GM23338 (cell line): Measurements from ENCODE around the gene GALNT6. TPM values are rescaled to one million over a fixed set of nuclear protein-coding genes. Genes with fewer than 3 reads are reported as not detected.

Experiments used
- ATAC-seq: fragments of 200-7000 bp; cut with Tn5 transposase; 3 replicates; pipeline ENCODE4 v1.9.1; 2020
- DNase-seq: peaks from one replicate; pipeline ENCODE4 v3.0.0-alpha.2; 2015; ENCODE audit warnings: low spot score
- H2AFZ ChIP-seq: fragments of 200-600 bp; sonication (generic); 2 replicates; pipeline ENCODE4 v1.8.0; 2016; ENCODE audit warnings: antibody characterized with exemption, mild to moderate bottlenecking, moderate library complexity
- H3F3A ChIP-seq: fragments of 200-600 bp; sonication (generic); replicated peaks from 2 replicates; pipeline ENCODE4 v1.8.0; 2017; ENCODE audit warnings: antibody characterized with exemption, mixed run types, low read depth
- H3K27ac ChIP-seq: fragments of 200-600 bp; sonication (generic); 2 replicates; pipeline ENCODE4 v1.6.1; 2016; ENCODE audit warnings: low read depth
- H3K27me3 ChIP-seq: fragments of 200-600 bp; sonication (generic); 2 replicates; pipeline ENCODE4 v1.8.0; 2016; ENCODE audit warnings: mild to moderate bottlenecking, mixed run types, moderate library complexity; ENCODE audit not compliant: insufficient read depth
- H3K36me3 ChIP-seq: fragments of 200-600 bp; sonication (generic); 2 replicates; pipeline ENCODE4 v1.8.0; 2016; ENCODE audit warnings: mild to moderate bottlenecking; ENCODE audit not compliant: insufficient read depth
- H3K4me1 ChIP-seq: fragments of 200-600 bp; sonication (generic); 2 replicates; pipeline ENCODE4 v1.8.0; 2016; ENCODE audit warnings: mild to moderate bottlenecking, moderate library complexity; ENCODE audit not compliant: insufficient read depth
- H3K4me2 ChIP-seq: fragments of 200-600 bp; sonication (generic); 2 replicates; pipeline ENCODE4 v1.7.1; 2017; ENCODE audit warnings: mixed run types
- H3K4me3 ChIP-seq: fragments of 200-600 bp; sonication (generic); 2 replicates; pipeline ENCODE4 v1.6.1; 2016; ENCODE audit warnings: mixed run types
- H3K79me2 ChIP-seq: fragments of 200-600 bp; sonication (generic); replicated peaks from 2 replicates; pipeline ENCODE4 v1.8.0; 2017; ENCODE audit warnings: mild to moderate bottlenecking; ENCODE audit not compliant: insufficient read depth
- H3K9me2 ChIP-seq: fragments of 200-600 bp; sonication (generic); 2 replicates; pipeline ENCODE4 v1.8.0; 2017; ENCODE audit not compliant: insufficient read depth
- H4K20me1 ChIP-seq: fragments of 200-600 bp; sonication (generic); replicated peaks from 2 replicates; pipeline ENCODE4 v1.8.0; 2017; ENCODE audit warnings: mild to moderate bottlenecking; ENCODE audit not compliant: insufficient read depth
- H3K27ac Mint-ChIP-seq: 2 replicates; pipeline ENCODE4 v1.8.0; 2020; ENCODE audit warnings: inconsistent platforms, mild to moderate bottlenecking, moderate library complexity, mixed read lengths
- H3K27me3 Mint-ChIP-seq: 3 replicates; pipeline ENCODE4 v1.8.0; 2022; ENCODE audit warnings: low read depth, mild to moderate bottlenecking, moderate library complexity, mixed read lengths, inconsistent platforms; ENCODE audit not compliant: insufficient read depth, poor library complexity
- H3K36me3 Mint-ChIP-seq: 3 replicates; pipeline ENCODE4 v1.8.0; 2021; ENCODE audit warnings: low read depth, mild to moderate bottlenecking, inconsistent platforms, moderate library complexity, mixed read lengths
- H3K4me1 Mint-ChIP-seq: 3 replicates; pipeline ENCODE4 v1.8.0; 2020; ENCODE audit warnings: mild to moderate bottlenecking, inconsistent platforms, mixed read lengths
- H3K4me3 Mint-ChIP-seq: 3 replicates; pipeline ENCODE4 v1.8.0; 2021; ENCODE audit warnings: moderate library complexity, mild to moderate bottlenecking, inconsistent platforms, mixed read lengths
- H3K9me3 Mint-ChIP-seq: 3 replicates; pipeline ENCODE4 v1.8.0; 2020; ENCODE audit warnings: moderate library complexity, mild to moderate bottlenecking, inconsistent platforms, mixed read lengths
- CTCF ChIP-seq, 2 experiments: fragments of 200-600 bp in 1 of 2; sonication (generic) in 1 of 2; conservative IDR thresholded peaks; 2 replicates each; pipeline versions ENCODE4 v1.5.1 to v1.6.1; 2016 to 2017; ENCODE audit warnings: antibody characterized with exemption in 2 of 2, low read depth in 2 of 2, mild to moderate bottlenecking in 2 of 2, moderate library complexity in 1 of 2
- EZH2 ChIP-seq: fragments of 200-600 bp; sonication (generic); IDR thresholded peaks from one replicate; pipeline ENCODE4 v1.8.0; 2017; ENCODE audit warnings: antibody characterized with exemption, mild to moderate bottlenecking, low read depth; ENCODE audit not compliant: unreplicated experiment
- POLR2AphosphoS5 ChIP-seq: IDR thresholded peaks from 2 replicates; pipeline ENCODE4 v1.6.1; 2016; ENCODE audit warnings: antibody characterized with exemption, low read depth
- REST ChIP-seq: IDR thresholded peaks from one replicate; pipeline ENCODE4 v1.6.1; 2018; ENCODE audit warnings: antibody characterized with exemption; ENCODE audit not compliant: unreplicated experiment
- STAT1 ChIP-seq: IDR thresholded peaks from one replicate; pipeline ENCODE4 v1.6.1; 2016; ENCODE audit warnings: antibody characterized with exemption; ENCODE audit not compliant: unreplicated experiment
- ZNF114 ChIP-seq: fragments of 250-450 bp; sonication (Bioruptor Pico); IDR thresholded peaks from 2 replicates; pipeline ENCODE4 v1.5.0; 2020; ENCODE audit warnings: mild to moderate bottlenecking, moderate library complexity
- ZNF331 ChIP-seq: fragments of 250-450 bp; sonication (Bioruptor Pico); IDR thresholded peaks from 2 replicates; pipeline ENCODE4 v1.5.0; 2020; ENCODE audit warnings: low read depth, mild to moderate bottlenecking, moderate library complexity
- ZNF462 ChIP-seq: fragments of 250-450 bp; sonication (Bioruptor Pico); IDR thresholded peaks from 2 replicates; pipeline ENCODE4 v1.5.0; 2020; ENCODE audit warnings: mild to moderate bottlenecking, moderate library complexity
- polyA plus RNA-seq: library from polyadenylated mRNA; unstranded; fragments of >200 nt; fragmentation: Nextera tagmentation; extraction: Ambion mirVana; gene quantifications from 2 replicates; pipeline ENCODE4 v1.2.1, GENCODE V29; 2016
- total RNA-seq: library from RNA; depleted of rRNA; stranded (reverse); fragments of >200 nt; shearing (Covaris generic); gene quantifications from 2 replicates; pipeline ENCODE4 v1.2.3, GENCODE V29; 2014

Gene GALNT6
- total and polyA plus RNA-seq, 2 experiments from 2014 or later = 8.1 to 18.6 TPM

GRCh38 chr12:51404627-51405026, 13.4 kb upstream of the GALNT6 start (continued):
- TF ChIP-seq EZH2 (no peak), ZNF331 (CRISPR knock-in tag) (no peak), ZNF114 (CRISPR knock-in tag) (no peak), STAT1 (no peak), CTCF (conservative IDR thresholded peaks at IDR 0.05; ENCODE audit: low read depth in 2 of 2) (no peak), REST (no peak), POLR2AphosphoS5 (no peak)

- H3K79me2 ChIP-seq = no peaks in the 10 kb centered on the region
- Mint-ChIP-seq H3K9me3 (no peaks in the 10 kb centered on the region), H3K36me3 (no peaks in the 10 kb centered on the region), H3K4me3 (no peak overlapping the region), H3K4me1 (peaks cover 7% of the 10 kb centered on the region; the same call in 1 of the 3 replicates), H3K27ac (no peak overlapping the region), H3K27me3 (peaks cover 3% of the 10 kb centered on the region)
- no peak for DNase-seq
- no peaks in the 10 kb centered on the region for H3K27me3 ChIP-seq
- no peak overlapping the region for H2AFZ ChIP-seq
- H3K4me2 ChIP-seq = no peak overlapping the region
- no peaks in the 10 kb centered on the region for H3K36me3 ChIP-seq
- no peak for ATAC-seq
- H3K9me2 ChIP-seq = no peaks in the 10 kb centered on the region
- no peaks in the 10 kb centered on the region for H3K4me1 ChIP-seq
- no peaks in the 10 kb centered on the region for H3F3A ChIP-seq
- H4K20me1 ChIP-seq = no peaks in the 10 kb centered on the region
- no peak overlapping the region for H3K27ac ChIP-seq
- no peak overlapping the region for H3K4me3 ChIP-seq
- TF ChIP-seq ZNF331 (CRISPR knock-in tag) = no peak
- TF ChIP-seq POLR2AphosphoS5 = no peak
- TF ChIP-seq ZNF462 (CRISPR knock-in tag) = no peak
- TF ChIP-seq CTCF (conservative IDR thresholded peaks at IDR 0.05; ENCODE audit: low read depth in 2 of 2) = no peak
Measured at GRCh38 chr12:51403681-51404136, 12.5 kb upstream of the GALNT6 start.
